Activated B cell treated with CpG ODN at 0.5 μM for 24 hours (primary cell): ENCODE measurements around the gene DENND5A. TPM values are rescaled to one million over a fixed set of nuclear protein-coding genes. Genes with fewer than 3 reads are reported as not detected.
"Not testable (repeated sequence)": the region's sequence is repeated elsewhere in the genome, so short reads cannot be mapped to it uniquely, and the experiment has no call there.

Source experiments
- ATAC-seq: fragments of 200-7000 bp; cut with Tn5 transposase; one replicate; pipeline ENCODE4 v1.10.0; 2021; ENCODE audit warnings: low read depth, mild to moderate bottlenecking, moderate library complexity
- CTCF ChIA-PET: fragments of 350-600 bp; sonication (Branson Sonifier 250); formaldehyde crosslinking; loops from one replicate; lab custom pipeline; 2021; ENCODE audit warnings: antibody characterized with exemption; lab: Charles Lee
- POLR2A ChIA-PET: fragments of 350-600 bp; sonication (Branson Sonifier 250); formaldehyde crosslinking; loops from one replicate; lab custom pipeline; 2021; ENCODE audit warnings: antibody characterized with exemption; lab: Charles Lee
- DNase-seq: peaks from one replicate; pipeline ENCODE4 v3.0.0; 2022
- H3K27ac Mint-ChIP-seq: one replicate; pipeline ENCODE4 v1.8.0; 2020; ENCODE audit warnings: mixed read lengths
- H3K27me3 Mint-ChIP-seq: one replicate; pipeline ENCODE4 v1.8.0; 2021; ENCODE audit warnings: mixed read lengths
- H3K36me3 Mint-ChIP-seq: one replicate; pipeline ENCODE4 v1.8.0; 2021; ENCODE audit warnings: low read depth, mixed read lengths
- H3K4me1 Mint-ChIP-seq: one replicate; pipeline ENCODE4 v1.8.0; 2021; ENCODE audit warnings: mixed read lengths
- H3K4me3 Mint-ChIP-seq: one replicate; pipeline ENCODE4 v1.8.0; 2020; ENCODE audit warnings: mild to moderate bottlenecking, mixed read lengths
- H3K9me3 Mint-ChIP-seq: one replicate; pipeline ENCODE4 v1.8.0; 2020; ENCODE audit warnings: mixed read lengths
- CTCF ChIP-seq: fragments of 200-600 bp; IDR thresholded peaks from one replicate; pipeline ENCODE4 v1.8.0; 2022; ENCODE audit warnings: antibody characterized with exemption, mild to moderate bottlenecking
- intact Hi-C: fragments of 100-400 bp; cut with micrococcal nuclease; formaldehyde crosslinking; loops from one replicate; pipeline ENCODE4 v1.15.1; 2024
- total RNA-seq: library from RNA; stranded (reverse); gene quantifications from 2 replicates; pipeline ENCODE4 v1.2.3, GENCODE V29; 2022

The DENND5A gene
- total RNA-seq, 1 donor from 2014 or later = 24.4 TPM

- H3K36me3 Mint-ChIP-seq = no peaks in the 10 kb centered on the region
- peaks cover 8% of the 10 kb centered on the region for H3K27me3 Mint-ChIP-seq
- ChIA-PET CTCF (no interaction called here), POLR2A (no interaction called here)
- intact Hi-C loops = no loop called here
- ATAC-seq = no peak
- no peak for TF ChIP-seq CTCF
- H3K9me3 Mint-ChIP-seq = peaks cover 13% of the 10 kb centered on the region
- no peak overlapping the region for H3K4me3 Mint-ChIP-seq
- H3K27ac Mint-ChIP-seq = no peak overlapping the region
- H3K4me1 Mint-ChIP-seq = no peaks in the 10 kb centered on the region
- DNase-seq = no peak
These were observed 155.1 kb downstream of the DENND5A start for GRCh38 chr11:9109858-9110731.

- TF ChIP-seq CTCF = no peak
- Mint-ChIP-seq H3K4me1 (no peaks in the 10 kb centered on the region), H3K27me3 (peaks cover 20% of the 10 kb centered on the region), H3K36me3 (no peaks in the 10 kb centered on the region), H3K4me3 (no peak overlapping the region), H3K27ac (no peak overlapping the region), H3K9me3 (no peaks in the 10 kb centered on the region)
- CTCF ChIA-PET = no interaction called here
- ATAC-seq = no peak
- intact Hi-C loops = no loop called here
- POLR2A ChIA-PET = no interaction called here
- no peak for DNase-seq
These were observed 160.6 kb downstream of the DENND5A start for GRCh38 chr11:9104580-9104979.

GRCh38 chr11:9103542-9104276, 161.4 kb downstream of the DENND5A start:
- DNase-seq (no peak), ATAC-seq (no peak)
- Mint-ChIP-seq H3K27me3 (peaks cover 22% of the 10 kb centered on the region), H3K4me1 (no peaks in the 10 kb centered on the region), H3K9me3 (no peaks in the 10 kb centered on the region), H3K4me3 (no peak overlapping the region), H3K27ac (no peak overlapping the region), H3K36me3 (no peaks in the 10 kb centered on the region)
- POLR2A ChIA-PET = no interaction called here
- intact Hi-C loops = no loop called here
- no peak for TF ChIP-seq CTCF
- CTCF ChIA-PET = no interaction called here

GRCh38 chr11:9099617-9100016, 165.5 kb downstream of the DENND5A start:
- Mint-ChIP-seq H3K9me3 (no peaks in the 10 kb centered on the region), H3K4me3 (no peak overlapping the region), H3K4me1 (no peaks in the 10 kb centered on the region), H3K27ac (no peak overlapping the region), H3K36me3 (no peaks in the 10 kb centered on the region), H3K27me3 (peaks cover 31% of the 10 kb centered on the region)
- DNase-seq = no peak
- CTCF ChIA-PET = no interaction called here
- no peak for ATAC-seq
- POLR2A ChIA-PET = no interaction called here
- intact Hi-C loops = no loop called here
- TF ChIP-seq CTCF = no peak

- H3K4me1 Mint-ChIP-seq, intact Hi-C loops, CTCF ChIA-PET, ATAC-seq, H3K36me3 Mint-ChIP-seq, DNase-seq, H3K4me3 Mint-ChIP-seq, H3K9me3 Mint-ChIP-seq, POLR2A ChIA-PET, H3K27ac Mint-ChIP-seq: not testable (repeated sequence)
- H3K27me3 Mint-ChIP-seq = peaks cover 31% of the 10 kb centered on the region
These were observed 166.7 kb downstream of the DENND5A start for GRCh38 chr11:9098455-9098854.

GRCh38 chr11:9097186-9097943, 167.8 kb downstream of the DENND5A start:
- H3K4me3 Mint-ChIP-seq, intact Hi-C loops, H3K4me1 Mint-ChIP-seq, H3K27ac Mint-ChIP-seq, CTCF ChIA-PET, POLR2A ChIA-PET, ATAC-seq, H3K9me3 Mint-ChIP-seq, DNase-seq, H3K36me3 Mint-ChIP-seq: not testable (repeated sequence)
- peaks cover 41% of the 10 kb centered on the region for H3K27me3 Mint-ChIP-seq
